ENCODE results near the gene KCNE3.

Gene KCNE3

GRCh38 chr11:74471668-74472429 is 4.5 kb upstream of the KCNE3 start:
- in situ Hi-C loops (cut with HindIII; ENCODE audit: low sequenced_read_pairs) = loop anchor here (5.0 kb wide), 1 partner anchor 85 kb away; no protein-coding TSS in a partner anchor

GRCh38 chr11:74471037-74471436 is 3.7 kb upstream of the KCNE3 start:
- in situ Hi-C loops (cut with HindIII; ENCODE audit: low sequenced_read_pairs) = loop anchor here (5.0 kb wide), 1 partner anchor 86 kb away; no protein-coding TSS in a partner anchor

- in situ Hi-C loops (cut with HindIII; ENCODE audit: low sequenced_read_pairs) = loop anchor here (5.0 kb wide), 1 partner anchor 87 kb away; no protein-coding TSS in a partner anchor
Observed at GRCh38 chr11:74470526-74470925, 3.2 kb upstream of the KCNE3 start.

GRCh38 chr11:74468936-74469335 is 1.6 kb upstream of the KCNE3 start:
- in situ Hi-C loops (cut with HindIII; ENCODE audit: low sequenced_read_pairs) = no loop called here

- in situ Hi-C loops (cut with HindIII; ENCODE audit: low sequenced_read_pairs) = no loop called here
Observed at GRCh38 chr11:74468521-74468920, 1.2 kb upstream of the KCNE3 start.

GRCh38 chr11:74468058-74468457 is 709 bp upstream of the KCNE3 start:
- in situ Hi-C loops (cut with HindIII; ENCODE audit: low sequenced_read_pairs) = no loop called here

GRCh38 chr11:74465291-74465708 is 2.0 kb downstream of the KCNE3 start:
- in situ Hi-C loops (cut with HindIII; ENCODE audit: low sequenced_read_pairs) = no loop called here

GRCh38 chr11:74464746-74465145 is 2.6 kb downstream of the KCNE3 start:
- in situ Hi-C loops (cut with HindIII; ENCODE audit: low sequenced_read_pairs) = no loop called here

GRCh38 chr11:74463216-74463615 is 4.1 kb downstream of the KCNE3 start:
- in situ Hi-C loops (cut with HindIII; ENCODE audit: low sequenced_read_pairs) = no loop called here

- in situ Hi-C loops (cut with HindIII; ENCODE audit: low sequenced_read_pairs) = no loop called here
Observed at GRCh38 chr11:74462631-74463030, 4.7 kb downstream of the KCNE3 start.

- in situ Hi-C loops (cut with HindIII; ENCODE audit: low sequenced_read_pairs) = no loop called here
Observed at GRCh38 chr11:74462009-74462408, 5.3 kb downstream of the KCNE3 start.

- in situ Hi-C loops (cut with HindIII; ENCODE audit: low sequenced_read_pairs) = no loop called here
Observed at GRCh38 chr11:74460481-74461154, 6.7 kb downstream of the KCNE3 start.

- in situ Hi-C loops (cut with HindIII; ENCODE audit: low sequenced_read_pairs) = no loop called here
Observed at GRCh38 chr11:74460065-74460464, 7.3 kb downstream of the KCNE3 start.

GRCh38 chr11:74459584-74459983 is 7.8 kb downstream of the KCNE3 start:
- in situ Hi-C loops (cut with HindIII; ENCODE audit: low sequenced_read_pairs) = no loop called here

- in situ Hi-C loops (cut with HindIII; ENCODE audit: low sequenced_read_pairs) = no loop called here
Observed at GRCh38 chr11:74457356-74457755, 10.0 kb downstream of the KCNE3 start.

GRCh38 chr11:74453373-74453975 is 13.9 kb downstream of the KCNE3 start:
- in situ Hi-C loops (cut with HindIII; ENCODE audit: low sequenced_read_pairs) = no loop called here

GRCh38 chr11:74452366-74452765 is 15.0 kb downstream of the KCNE3 start:
- in situ Hi-C loops (cut with HindIII; ENCODE audit: low sequenced_read_pairs) = no loop called here

- in situ Hi-C loops (cut with HindIII; ENCODE audit: low sequenced_read_pairs) = no loop called here
Observed at GRCh38 chr11:74450318-74450717, 17.0 kb downstream of the KCNE3 start.

- in situ Hi-C loops (cut with HindIII; ENCODE audit: low sequenced_read_pairs) = no loop called here
Observed at GRCh38 chr11:74449369-74449931, 17.9 kb downstream of the KCNE3 start.

- in situ Hi-C loops (cut with HindIII; ENCODE audit: low sequenced_read_pairs) = no loop called here
Observed at GRCh38 chr11:74447720-74448119, 19.6 kb downstream of the KCNE3 start.

- in situ Hi-C loops (cut with HindIII; ENCODE audit: low sequenced_read_pairs) = no loop called here
Observed at GRCh38 chr11:74446532-74446938, 20.8 kb downstream of the KCNE3 start.
